Measurements from ENCODE around the gene PLPP4. TPM values are rescaled to one million over a fixed set of nuclear protein-coding genes. Genes with fewer than 3 reads are reported as not detected.

Gene PLPP4
- total RNA-seq, 1 experiment from 2014 or later: 1.3 TPM

GRCh38 chr10:120505056-120505455 is 48.0 kb downstream of the PLPP4 start:
- peak overlapping the region; percentile 39 for H3K4me3 Mint-ChIP-seq (ENCODE audit: unreplicated experiment)
- intact Hi-C loops (cut with micrococcal nuclease): loop anchor here (5.0 kb wide), 2 partner anchors 82 to 83 kb away; no protein-coding TSS in a partner anchor
- H3K27me3 Mint-ChIP-seq (ENCODE audit: insufficient read depth, unreplicated experiment): no peaks in the 10 kb centered on the region
- peaks cover 67% of the 10 kb centered on the region for H3K4me1 Mint-ChIP-seq (ENCODE audit: insufficient read depth, unreplicated experiment)
- DNase-seq (ENCODE audit: unreplicated experiment): peak; percentile 14
- CTCF ChIA-PET: interaction anchor here (0.6 to 1.2 kb wide), 7 partner anchors 10 to 1615 kb away, joined by 3 to 5 read pairs (median 3); no protein-coding TSS in a partner anchor
- H3K9me3 Mint-ChIP-seq (ENCODE audit: unreplicated experiment): peaks cover 14% of the 10 kb centered on the region
- peak overlapping the region; percentile 93 for H3K27ac Mint-ChIP-seq (ENCODE audit: low read depth, unreplicated experiment)
- TF ChIP-seq CTCF (IDR thresholded peaks at IDR 0.05; ENCODE audit: unreplicated experiment): no peak
- BruUV-seq (replicated peaks): no TSS peak
- POLR2A ChIA-PET: interaction anchor here (0.8 to 7.6 kb wide), 8 partner anchors 9 to 54 kb away, joined by 3 to 38 read pairs (median 4); no protein-coding TSS in a partner anchor
- peaks cover 5% of the 10 kb centered on the region for H3K36me3 Mint-ChIP-seq (ENCODE audit: insufficient read depth, unreplicated experiment)

GRCh38 chr10:120505866-120506265 is 48.8 kb downstream of the PLPP4 start:
- POLR2A ChIA-PET: interaction anchor here (0.8 to 7.6 kb wide), 7 partner anchors 9 to 36 kb away, joined by 4 to 38 read pairs (median 5); no protein-coding TSS in a partner anchor
- CTCF ChIA-PET: interaction anchor here (0.5 to 1.2 kb wide), 4 partner anchors 10 to 231 kb away, joined by 3 to 5 read pairs (median 4); no protein-coding TSS in a partner anchor

GRCh38 chr10:120506674-120507073 is 49.6 kb downstream of the PLPP4 start:
- DNase-seq (ENCODE audit: unreplicated experiment): peak; percentile 79
- H3K4me1 Mint-ChIP-seq (ENCODE audit: insufficient read depth, unreplicated experiment): peaks cover 83% of the 10 kb centered on the region
- intact Hi-C loops (cut with micrococcal nuclease): loop anchor here (5.0 kb wide), 2 partner anchors 81 to 84 kb away; no protein-coding TSS in a partner anchor
- no peak for TF ChIP-seq CTCF (IDR thresholded peaks at IDR 0.05; ENCODE audit: unreplicated experiment)
- H3K36me3 Mint-ChIP-seq (ENCODE audit: insufficient read depth, unreplicated experiment): peaks cover 5% of the 10 kb centered on the region
- ChIA-PET CTCF (interaction anchor here (0.6 to 1.2 kb wide), 2 partner anchors 9 to 82 kb away, joined by 3 read pairs; no protein-coding TSS in a partner anchor), POLR2A (interaction anchor here (0.5 to 7.6 kb wide), 10 partner anchors 11 to 474 kb away, joined by 3 to 38 read pairs (median 4); partner anchors contain the start of gene WDR11)
- H3K4me3 Mint-ChIP-seq (ENCODE audit: unreplicated experiment): peak overlapping the region; percentile 12
- no TSS peak for BruUV-seq (replicated peaks)
- peaks cover 14% of the 10 kb centered on the region for H3K9me3 Mint-ChIP-seq (ENCODE audit: unreplicated experiment)
- H3K27ac Mint-ChIP-seq (ENCODE audit: low read depth, unreplicated experiment): peak overlapping the region; percentile 93
- no peaks in the 10 kb centered on the region for H3K27me3 Mint-ChIP-seq (ENCODE audit: insufficient read depth, unreplicated experiment)

More at GRCh38 chr10:120505866-120506265, 48.8 kb downstream of the PLPP4 start:
- BruUV-seq (replicated peaks): no TSS peak
- no peaks in the 10 kb centered on the region for H3K27me3 Mint-ChIP-seq (ENCODE audit: insufficient read depth, unreplicated experiment)
- H3K4me1 Mint-ChIP-seq (ENCODE audit: insufficient read depth, unreplicated experiment): peaks cover 75% of the 10 kb centered on the region
- TF ChIP-seq CTCF (IDR thresholded peaks at IDR 0.05; ENCODE audit: unreplicated experiment): no peak
- peaks cover 14% of the 10 kb centered on the region for H3K9me3 Mint-ChIP-seq (ENCODE audit: unreplicated experiment)
- intact Hi-C loops (cut with micrococcal nuclease): loop anchor here (5.0 kb wide), 2 partner anchors 81 to 84 kb away; no protein-coding TSS in a partner anchor
- DNase-seq (ENCODE audit: unreplicated experiment): peak; percentile 64
- peaks cover 5% of the 10 kb centered on the region for H3K36me3 Mint-ChIP-seq (ENCODE audit: insufficient read depth, unreplicated experiment)
- no peak overlapping the region for H3K4me3 Mint-ChIP-seq (ENCODE audit: unreplicated experiment)
- H3K27ac Mint-ChIP-seq (ENCODE audit: low read depth, unreplicated experiment): peak overlapping the region; percentile 93

DNA sequence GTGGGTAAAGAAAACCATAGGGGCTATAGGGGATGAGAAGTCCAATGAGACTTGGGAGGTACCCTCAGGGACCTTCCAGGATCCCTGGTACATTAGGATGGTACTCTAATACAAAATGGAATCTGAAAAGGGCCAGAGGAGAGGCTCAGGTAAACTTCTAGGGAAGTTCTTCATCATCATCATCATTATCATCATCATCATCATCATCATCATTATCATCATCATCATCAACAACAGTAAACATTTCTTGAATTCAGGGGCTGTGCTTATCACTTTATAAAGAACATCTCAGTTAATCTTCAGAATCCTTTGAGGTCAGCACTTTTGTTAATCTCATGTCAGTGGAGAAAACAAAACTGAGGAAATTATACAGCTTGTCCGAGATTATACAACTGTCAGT is 50.1 kb downstream of the PLPP4 start:
- peaks cover 5% of the 10 kb centered on the region for H3K36me3 Mint-ChIP-seq (ENCODE audit: insufficient read depth, unreplicated experiment)
- no peak for TF ChIP-seq CTCF (IDR thresholded peaks at IDR 0.05; ENCODE audit: unreplicated experiment)
- intact Hi-C loops (cut with micrococcal nuclease): loop anchor here (5.0 kb wide), 2 partner anchors 80 to 85 kb away; no protein-coding TSS in a partner anchor
- DNase-seq (ENCODE audit: unreplicated experiment): no peak
- no peaks in the 10 kb centered on the region for H3K27me3 Mint-ChIP-seq (ENCODE audit: insufficient read depth, unreplicated experiment)
- peak overlapping the region; percentile 93 for H3K27ac Mint-ChIP-seq (ENCODE audit: low read depth, unreplicated experiment)
- no TSS peak for BruUV-seq (replicated peaks)
- peaks cover 14% of the 10 kb centered on the region for H3K9me3 Mint-ChIP-seq (ENCODE audit: unreplicated experiment)
- POLR2A ChIA-PET: interaction anchor here (0.7 to 7.6 kb wide), 3 partner anchors 11 to 75 kb away, joined by 3 to 38 read pairs (median 3); no protein-coding TSS in a partner anchor
- H3K4me3 Mint-ChIP-seq (ENCODE audit: unreplicated experiment): peak overlapping the region; percentile 12
- H3K4me1 Mint-ChIP-seq (ENCODE audit: insufficient read depth, unreplicated experiment): peaks cover 83% of the 10 kb centered on the region
- CTCF ChIA-PET: interaction anchor here (0.6 kb wide), 1 partner anchor 83 kb away, joined by 3 read pairs; no protein-coding TSS in a partner anchor

Measured in MCF 10A (cell line).